ENCODE data around the gene DNAL1.

- no peak for TF ChIP-seq CTCF (conservative IDR thresholded peaks at IDR 0.05; ENCODE audit: low read length)
- TF ChIP-seq EZH2phosphoT487 (IDR thresholded peaks at IDR 0.05; ENCODE audit: borderline replicate concordance) = no peak
Measured at GRCh38 chr14:73740618-73741326, 96.0 kb downstream of the DNAL1 start.
